ENCODE measurements around the gene REEP6. TPM values are rescaled to one million over a fixed set of nuclear protein-coding genes. Genes with fewer than 3 reads are reported as not detected.

The REEP6 gene
- total and polyA plus RNA-seq, 2 of the 8 experiments (the other 6 are each of a cell fraction or from before 2014, with no cell fraction given), result 12.6 to 20.7 TPM

- TF ChIP-seq SP1 (IDR thresholded peaks at IDR 0.05; ENCODE audit: low read depth, low read length), result 0 out of 2 replicates have a peak, but pooled peaks have one; percentile 5
- peak; percentile 82 for TF ChIP-seq CREB1 (IDR thresholded peaks at IDR 0.05)
- no peak for TF ChIP-seq RXRA (IDR thresholded peaks at IDR 0.05; ENCODE audit: insufficient read depth, low read depth, low read length)
- peak; percentile 85 for TF ChIP-seq E2F6 (IDR thresholded peaks at IDR 0.05)
- peak; percentile 58 to 84 (median 77) for TF ChIP-seq CTCF (IDR thresholded peaks at IDR 0.05; ENCODE audit: control extremely low read depth in 1 of 3, insufficient read depth in 1 of 3, low read depth in 1 of 3, low read length in 3 of 3)
- TF ChIP-seq ATF2 (IDR thresholded peaks at IDR 0.05; ENCODE audit: low read length), result no peak
- TF ChIP-seq CTBP2 (IDR thresholded peaks at IDR 0.05; ENCODE audit: borderline replicate concordance, insufficient read depth, insufficient read length, low read length), result peak; percentile 64
Measured at GRCh38 chr19:1503089-1503924, 12.3 kb downstream of the REEP6 start (continued).

Data from H1 (cell line).